Dermis lymphatic vessel endothelial cell (primary cell): ENCODE results near the gene HNRNPLL. TPM values are rescaled to one million over a fixed set of nuclear protein-coding genes. Genes with fewer than 3 reads are reported as not detected.

Experiments used
- total RNA-seq: library from RNA; depleted of rRNA; stranded (reverse); fragments of >200 nt; gene quantifications from 2 replicates; pipeline ENCODE4 v1.2.1, GENCODE V29; 2014

HNRNPLL gene
- 42.7 and 46.1 TPM in 2 replicates for total RNA-seq

GRCh38 chr2:38602732-38603401 lies at the start of gene HNRNPLL:
Gene HNRNPLL, minus strand, starts transcription at chr2:38602928. Its CDS starts 302 bp downstream, at chr2:38602626.

Other genes starting within 250 kb of the HNRNPLL start
- gene ATL2, start 225.7 kb downstream of the HNRNPLL start, total RNA-seq = 48.0 and 62.0 TPM in 2 replicates
- 4.8 and 6.7 TPM in 2 replicates for gene GALM, start 63.2 kb upstream of the HNRNPLL start, total RNA-seq
- gene SRSF7, start 148.4 kb upstream of the HNRNPLL start, total RNA-seq = 120 and 130 TPM in 2 replicates
- 6.2 and 7.9 TPM in 2 replicates for gene GEMIN6, start 175.3 kb upstream of the HNRNPLL start, total RNA-seq